Femur (tissue), 1 donor: Measurements from ENCODE around the gene TSPO2.

ENCODE experiments used
- DNase-seq: peaks from one replicate; pipeline ENCODE4 v3.0.0-alpha.2; 2017

Gene TSPO2

GRCh38 chr6:41027799-41028560, 14.3 kb upstream of the TSPO2 start:
- DNase-seq, result peak; percentile 89

GRCh38 chr6:41028561-41029412, 13.5 kb upstream of the TSPO2 start:
- DNase-seq, result no peak

GRCh38 chr6:41032830-41033229, 9.4 kb upstream of the TSPO2 start:
- no peak for DNase-seq

GRCh38 chr6:41033776-41034175, 8.5 kb upstream of the TSPO2 start:
- DNase-seq, result no peak

- no peak for DNase-seq
These were observed 6.1 kb upstream of the TSPO2 start for GRCh38 chr6:41036186-41036585.

GRCh38 chr6:41036601-41037000, 5.7 kb upstream of the TSPO2 start:
- DNase-seq, result no peak

GRCh38 chr6:41037107-41037900, 5.0 kb upstream of the TSPO2 start:
- DNase-seq, result no peak

- no peak for DNase-seq
These were observed 4.1 kb upstream of the TSPO2 start for GRCh38 chr6:41038205-41038604.

GRCh38 chr6:41039060-41039998, 2.9 kb upstream of the TSPO2 start, which contains the start of gene UNC5CL:
Gene UNC5CL, minus strand, starts transcription at chr6:41039221. Its CDS starts 4,147 bp downstream, at chr6:41035074.
- no peak for DNase-seq

- no peak for DNase-seq
These were observed 1.9 kb upstream of the TSPO2 start for GRCh38 chr6:41040101-41040939.

- no peak for DNase-seq
These were observed 1.2 kb upstream of the TSPO2 start for GRCh38 chr6:41040940-41041536.

GRCh38 chr6:41043151-41043550, 884 bp downstream of the TSPO2 start:
- no peak for DNase-seq

- DNase-seq, result no peak
These were observed 3.4 kb downstream of the TSPO2 start for GRCh38 chr6:41045664-41046063.

GRCh38 chr6:41046084-41046483, 3.8 kb downstream of the TSPO2 start:
- DNase-seq, result no peak

- DNase-seq, result no peak
These were observed 5.0 kb downstream of the TSPO2 start for GRCh38 chr6:41047306-41047705.

GRCh38 chr6:41047745-41048732, 5.8 kb downstream of the TSPO2 start:
- DNase-seq, result peak; percentile 72

GRCh38 chr6:41049521-41049920, 7.3 kb downstream of the TSPO2 start:
- DNase-seq, result peak; percentile 52

- no peak for DNase-seq
These were observed 7.7 kb downstream of the TSPO2 start for GRCh38 chr6:41049955-41050354.

GRCh38 chr6:41050536-41050935, 8.3 kb downstream of the TSPO2 start:
- no peak for DNase-seq
